Right lobe of liver (tissue), 6 donors: ENCODE measurements around the gene MBNL2. TPM values are rescaled to one million over a fixed set of nuclear protein-coding genes. Genes with fewer than 3 reads are reported as not detected.
A peak's percentile ranks its signal among the peaks of the same experiment; 100 is the strongest.

ENCODE experiments used
- ATAC-seq, 4 donors: fragments of 200-7000 bp; cut with Tn5 transposase; one replicate each; pipeline ENCODE4 v1.9.1; 2020; ENCODE audit warnings: mild to moderate bottlenecking in 4 of 4, moderate library complexity in 4 of 4
- DNase-seq, 3 donors: peaks; one replicate each; pipeline ENCODE4 v3.0.0-alpha.2; 2020
- H3K27ac ChIP-seq, 3 donors: fragments of 200-600 bp; one replicate each; pipeline ENCODE4 v1.8.0; 2022
- H3K27me3 ChIP-seq, 2 donors: fragments of 200-600 bp; one replicate each; pipeline ENCODE4 v1.8.0; 2022
- H3K36me3 ChIP-seq, 4 donors: fragments of 200-600 bp; sonication (generic) in 1 of 4; one replicate each; pipeline versions ENCODE4 v1.5.1 to v1.8.0; 2017 to 2022; ENCODE audit warnings: control low read depth in 1 of 4
- H3K4me1 ChIP-seq, 4 donors: fragments of 200-600 bp; sonication (generic) in 1 of 4; one replicate each; pipeline versions ENCODE4 v1.5.1 to v1.8.0; 2017 to 2022; ENCODE audit warnings: control low read depth in 1 of 4
- H3K4me3 ChIP-seq, 3 donors: fragments of 200-600 bp; one replicate each; pipeline ENCODE4 v1.8.0; 2022
- H3K9me3 ChIP-seq, 4 donors: fragments of 200-600 bp; sonication (generic) in 1 of 4; one replicate each; pipeline versions ENCODE4 v1.5.1 to v1.8.0; 2017 to 2022; ENCODE audit warnings: control low read depth in 1 of 4
- POLR2A ChIP-seq: fragments of 450-650 bp; IDR thresholded peaks from one replicate; pipeline ENCODE4 v1.6.1; 2017; ENCODE audit warnings: antibody characterized with exemption, mild to moderate bottlenecking
- WGBS: methylation state at CpG from one replicate; pipeline ENCODE4 v1.1.6; 2018; ENCODE audit warnings: low coverage, low lambda C conversion rate; ENCODE audit not compliant: insufficient coverage; ENCODE audit errors: missing lambda C conversion rate; 5-methylcytosine and 5-hydroxymethylcytosine counted together
- intact Hi-C, 2 donors: fragments of 100-400 bp; cut with DNase I; formaldehyde crosslinking; loops; one replicate each; pipeline versions ENCODE4 v1.11.2 to v1.14.1; 2022
- total RNA-seq, 6 experiments: library from RNA; depleted of rRNA in 2 of 6; stranded (reverse); fragments of >200 nt in 2 of 6; fragmentation: NEBNext Ultra II Directional in 3 of 6; extraction: Animal tissue kit (Norgen Biotek cat#: 25700) in 3 of 6; gene quantifications; one replicate each; pipeline versions ENCODE4 v1.1.0 to v1.2.4, GENCODE V29; 2016 to 2023
- TF ChIP-seq, protein P1 (sequence below), 4 donors: fragments of 200-600 bp in 3 of 4; fragments of 450-650 bp in 1 of 4; IDR thresholded peaks; one replicate each; pipeline versions ENCODE4 v1.5.1 to v1.8.0; 2016 to 2022; ENCODE audit warnings: antibody characterized with exemption in 4 of 4, mild to moderate bottlenecking in 2 of 4
- donor health status: DM: no; HTN: yes; CAD: no.
- donor health status: DM: no; HTN: no; CAD: no.
- donor health status: DM: no; HTN: no; CAD: no.
- donor health status: DM: no; HTN: yes; CAD: no.
- donor health status: DM: no; HTN: yes; CAD: no.

The MBNL2 gene
- total RNA-seq, 6 experiments from 2014 or later, result 30.3 to 135 (median 81.5) TPM

DNA sequence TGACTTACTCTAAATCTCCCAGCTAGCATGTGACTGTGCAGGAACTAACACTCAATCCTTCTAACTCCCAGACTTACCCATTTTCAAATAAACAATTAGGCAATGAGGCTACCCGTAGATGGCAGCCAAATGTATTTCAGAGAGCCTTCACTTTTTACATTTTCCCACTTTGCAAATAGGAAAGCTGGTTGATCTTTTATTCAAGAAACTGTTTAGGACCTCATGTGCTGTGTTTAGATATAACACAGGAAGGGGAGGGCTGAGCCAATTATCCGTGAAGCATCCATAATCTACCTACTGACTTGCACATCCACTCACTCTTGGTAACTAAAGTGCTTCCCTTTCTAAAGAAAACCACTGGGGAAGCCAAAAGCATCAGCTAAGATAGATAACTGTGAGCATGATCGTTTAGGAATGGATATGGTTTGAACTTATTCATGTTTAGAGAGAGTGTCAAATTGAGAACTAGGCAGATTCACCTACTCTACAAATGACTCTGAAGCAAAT, 33.4 kb downstream of the MBNL2 start:
- 20% methylated on average over 3 of the region's 3 CpGs for WGBS
- intact Hi-C loops, result no loop called here
- H3K27me3 ChIP-seq, result no peaks in the 10 kb centered on the region
- no peaks in the 10 kb centered on the region for H3K36me3 ChIP-seq
- peak overlapping the region; percentile 67 to 93 (median 90) for H3K27ac ChIP-seq
- DNase-seq (no peak), ATAC-seq (peak in 3 of 4 donors; percentile 2 to 13 (median 8))
- no peaks in the 10 kb centered on the region for H3K9me3 ChIP-seq
- peaks cover 0 to 68% (median 34%) of the 10 kb centered on the region in 4 donors for H3K4me1 ChIP-seq
- TF ChIP-seq POLR2A, result peak; percentile 41
- TF ChIP-seq, protein P1, sequence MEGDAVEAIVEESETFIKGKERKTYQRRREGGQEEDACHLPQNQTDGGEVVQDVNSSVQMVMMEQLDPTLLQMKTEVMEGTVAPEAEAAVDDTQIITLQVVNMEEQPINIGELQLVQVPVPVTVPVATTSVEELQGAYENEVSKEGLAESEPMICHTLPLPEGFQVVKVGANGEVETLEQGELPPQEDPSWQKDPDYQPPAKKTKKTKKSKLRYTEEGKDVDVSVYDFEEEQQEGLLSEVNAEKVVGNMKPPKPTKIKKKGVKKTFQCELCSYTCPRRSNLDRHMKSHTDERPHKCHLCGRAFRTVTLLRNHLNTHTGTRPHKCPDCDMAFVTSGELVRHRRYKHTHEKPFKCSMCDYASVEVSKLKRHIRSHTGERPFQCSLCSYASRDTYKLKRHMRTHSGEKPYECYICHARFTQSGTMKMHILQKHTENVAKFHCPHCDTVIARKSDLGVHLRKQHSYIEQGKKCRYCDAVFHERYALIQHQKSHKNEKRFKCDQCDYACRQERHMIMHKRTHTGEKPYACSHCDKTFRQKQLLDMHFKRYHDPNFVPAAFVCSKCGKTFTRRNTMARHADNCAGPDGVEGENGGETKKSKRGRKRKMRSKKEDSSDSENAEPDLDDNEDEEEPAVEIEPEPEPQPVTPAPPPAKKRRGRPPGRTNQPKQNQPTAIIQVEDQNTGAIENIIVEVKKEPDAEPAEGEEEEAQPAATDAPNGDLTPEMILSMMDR (IDR thresholded peaks at IDR 0.05), result no peak
- no peak overlapping the region for H3K4me3 ChIP-seq

DNA sequence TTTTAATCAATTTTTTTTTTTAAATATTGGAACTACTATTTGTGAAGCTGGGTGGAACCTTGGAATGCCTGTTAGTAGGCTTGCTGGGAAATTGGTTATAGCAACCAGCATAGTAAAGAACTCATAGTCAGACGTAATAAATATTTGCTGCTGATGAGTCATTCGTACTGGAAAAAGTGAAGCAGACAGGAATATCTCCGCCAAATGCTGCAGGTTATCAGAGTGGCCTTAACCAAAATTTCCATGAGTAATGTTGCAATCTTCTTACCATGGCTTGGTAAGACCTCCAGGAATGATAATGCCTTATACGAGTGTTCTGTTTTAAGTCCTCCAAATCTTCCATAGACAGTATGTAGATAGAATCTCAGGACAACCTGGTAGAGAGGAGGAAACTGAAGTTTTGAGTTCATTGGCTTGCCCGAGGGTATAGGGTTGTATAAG, 34.2 kb downstream of the MBNL2 start:
- TF ChIP-seq, protein P1 (IDR thresholded peaks at IDR 0.05), result no peak
- TF ChIP-seq POLR2A, result peak; percentile 69

DNA sequence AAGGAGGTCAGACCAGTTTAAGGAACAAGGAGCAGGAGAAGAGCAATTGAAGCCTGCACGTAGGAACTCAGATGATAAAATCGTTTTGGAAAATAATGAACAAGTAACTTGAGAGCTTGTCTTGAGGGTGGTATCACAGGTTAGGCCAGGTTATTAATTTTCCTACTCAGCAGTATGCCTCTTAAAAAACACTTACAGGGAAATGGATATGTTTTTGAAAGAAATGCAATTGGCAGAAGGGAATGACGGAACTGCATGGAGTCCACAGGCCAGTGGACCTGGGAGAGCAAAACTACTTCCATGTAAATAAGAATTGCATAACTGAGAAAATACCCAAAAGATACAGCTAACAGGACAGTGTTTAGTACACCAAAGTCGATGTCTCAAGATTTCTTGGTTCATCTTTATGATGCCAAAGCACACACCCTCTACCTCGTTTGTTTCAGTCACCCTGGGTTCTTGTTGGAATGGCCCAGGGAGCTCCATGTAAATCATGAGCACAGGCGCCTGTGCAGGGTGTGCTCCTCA, 35.2 kb downstream of the MBNL2 start:
- peak overlapping the region; percentile 90 to 93 (median 91) for H3K27ac ChIP-seq
- intact Hi-C loops, result no loop called here
- 43% methylated on average over 5 of the region's 6 CpGs for WGBS

More for the DNA sequence above, 34.2 kb downstream of the MBNL2 start:
- Histone ChIP-seq H3K36me3 (no peaks in the 10 kb centered on the region), H3K9me3 (no peaks in the 10 kb centered on the region), H3K4me3 (no peak overlapping the region), H3K4me1 (peaks cover 0 to 73% (median 36%) of the 10 kb centered on the region in 4 donors), H3K27me3 (no peaks in the 10 kb centered on the region), H3K27ac (peak overlapping the region; percentile 90 to 93 (median 91))
- DNase-seq (no peak), ATAC-seq (peak; percentile 14 to 55 (median 32))
- 23% methylated on average over 5 of the region's 5 CpGs for WGBS
- intact Hi-C loops, result no loop called here

DNA sequence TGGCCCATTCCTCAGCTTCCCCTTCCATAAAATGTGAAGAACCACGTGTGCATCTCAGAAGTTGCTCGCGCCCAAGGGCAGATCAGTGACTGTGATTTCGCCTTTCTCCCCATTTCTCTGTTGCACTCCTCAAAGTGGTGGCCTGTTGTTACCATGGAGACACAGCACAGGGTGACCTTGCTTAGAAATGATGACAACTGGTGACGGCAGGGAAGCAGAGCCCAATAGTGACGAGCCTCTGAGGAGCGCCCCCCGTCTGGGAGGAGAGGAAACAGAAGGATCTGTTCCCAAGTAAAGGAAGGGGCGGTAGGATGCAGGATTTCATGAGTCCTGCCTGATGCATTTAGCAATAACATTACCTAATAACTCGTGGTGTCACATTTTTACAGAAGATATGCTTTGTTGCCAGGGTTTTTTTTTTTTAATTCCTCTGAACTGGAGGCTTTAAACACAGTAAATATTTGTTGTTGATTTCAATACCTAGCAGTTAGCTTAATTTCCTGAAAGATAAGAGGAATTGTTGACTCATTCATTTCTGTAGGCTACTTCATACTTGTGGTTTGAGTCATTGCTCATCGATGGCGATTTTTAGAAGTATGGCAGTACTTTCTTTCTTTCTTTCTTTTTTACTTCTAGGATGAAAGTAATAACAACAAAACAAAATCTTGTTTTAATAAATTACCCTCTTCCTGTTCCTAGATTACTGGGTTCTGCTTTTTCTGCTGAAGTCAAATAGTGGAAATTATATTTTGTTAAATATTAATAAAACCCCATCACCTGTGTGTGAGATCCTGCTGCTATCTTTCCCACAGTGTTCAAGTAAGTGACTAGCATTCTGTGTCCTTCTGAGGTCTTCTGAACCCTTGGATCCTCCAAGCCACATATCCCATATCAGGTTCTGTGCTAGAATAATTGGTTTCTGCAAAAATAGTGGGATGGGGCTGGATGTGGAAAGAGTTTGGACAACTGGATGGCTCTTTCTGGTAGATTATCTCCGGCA, 36.0 kb downstream of the MBNL2 start:
- intact Hi-C loops, result no loop called here
- Histone ChIP-seq H3K27me3 (no peaks in the 10 kb centered on the region), H3K4me3 (no peak overlapping the region), H3K9me3 (no peaks in the 10 kb centered on the region), H3K27ac (peak overlapping the region; percentile 90 to 93 (median 91)), H3K4me1 (peaks cover 0 to 78% (median 43%) of the 10 kb centered on the region in 4 donors), H3K36me3 (no peaks in the 10 kb centered on the region)
- ATAC-seq (peak; percentile 56 to 78 (median 64)), DNase-seq (peak; percentile 62 to 77 (median 75))
- WGBS, result 7% methylated on average over 9 of the region's 13 CpGs
- TF ChIP-seq POLR2A, result peak; percentile 38
- TF ChIP-seq, protein P1 (IDR thresholded peaks at IDR 0.05), result peak in 3 of 4 donors; percentile 19 to 23 (median 23)

More for the DNA sequence above, 35.2 kb downstream of the MBNL2 start:
- Histone ChIP-seq H3K27me3 (no peaks in the 10 kb centered on the region), H3K4me1 (peaks cover 0 to 82% (median 40%) of the 10 kb centered on the region in 4 donors), H3K9me3 (no peaks in the 10 kb centered on the region), H3K36me3 (no peaks in the 10 kb centered on the region), H3K4me3 (no peak overlapping the region)
- DNase-seq, result no peak
- TF ChIP-seq, protein P1 (IDR thresholded peaks at IDR 0.05), result no peak
- no peak for TF ChIP-seq POLR2A
- peak; percentile 23 to 54 (median 46) for ATAC-seq
